ENCODE results near the gene WAPL.

WAPL gene

DNA sequence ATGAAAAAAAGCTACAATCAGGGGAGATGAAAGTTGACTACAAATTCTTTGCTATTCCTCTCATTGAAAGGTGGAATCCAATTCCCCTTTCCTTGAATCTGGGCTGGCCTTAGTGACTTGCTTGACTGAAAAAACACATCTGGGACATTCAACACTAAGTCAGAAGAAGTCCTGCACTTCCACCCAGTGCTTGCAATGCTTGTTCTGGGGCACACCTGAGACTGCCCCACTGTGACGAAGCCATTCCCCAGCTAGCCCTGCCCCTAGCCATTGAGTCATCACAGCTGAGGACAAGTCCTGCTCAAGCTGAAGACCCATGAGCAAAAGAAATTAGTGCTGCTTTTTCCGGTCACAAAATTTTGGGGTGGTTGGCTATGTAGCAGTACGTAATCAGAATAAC, 135.8 kb downstream of the WAPL start:
- DNase-seq, result no peak
